HG03575 (cell line): ENCODE results near the gene MOCS2.
A peak's percentile ranks its signal among the peaks of the same experiment; 100 is the strongest.
"Not testable (repeated sequence)": the region's sequence is repeated elsewhere in the genome, so short reads cannot be mapped to it uniquely, and the experiment has no call there.

Experiments used
- ATAC-seq: cut with Tn5 transposase; IDR thresholded peaks from one replicate; pipeline ENCODE4 v1.9.1; 2021; ENCODE audit not compliant: unreplicated experiment, insufficient number of reproducible peaks, low FRiP score; ENCODE audit errors: extremely low read depth

The MOCS2 gene, protein sequence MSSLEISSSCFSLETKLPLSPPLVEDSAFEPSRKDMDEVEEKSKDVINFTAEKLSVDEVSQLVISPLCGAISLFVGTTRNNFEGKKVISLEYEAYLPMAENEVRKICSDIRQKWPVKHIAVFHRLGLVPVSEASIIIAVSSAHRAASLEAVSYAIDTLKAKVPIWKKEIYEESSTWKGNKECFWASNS

DNA sequence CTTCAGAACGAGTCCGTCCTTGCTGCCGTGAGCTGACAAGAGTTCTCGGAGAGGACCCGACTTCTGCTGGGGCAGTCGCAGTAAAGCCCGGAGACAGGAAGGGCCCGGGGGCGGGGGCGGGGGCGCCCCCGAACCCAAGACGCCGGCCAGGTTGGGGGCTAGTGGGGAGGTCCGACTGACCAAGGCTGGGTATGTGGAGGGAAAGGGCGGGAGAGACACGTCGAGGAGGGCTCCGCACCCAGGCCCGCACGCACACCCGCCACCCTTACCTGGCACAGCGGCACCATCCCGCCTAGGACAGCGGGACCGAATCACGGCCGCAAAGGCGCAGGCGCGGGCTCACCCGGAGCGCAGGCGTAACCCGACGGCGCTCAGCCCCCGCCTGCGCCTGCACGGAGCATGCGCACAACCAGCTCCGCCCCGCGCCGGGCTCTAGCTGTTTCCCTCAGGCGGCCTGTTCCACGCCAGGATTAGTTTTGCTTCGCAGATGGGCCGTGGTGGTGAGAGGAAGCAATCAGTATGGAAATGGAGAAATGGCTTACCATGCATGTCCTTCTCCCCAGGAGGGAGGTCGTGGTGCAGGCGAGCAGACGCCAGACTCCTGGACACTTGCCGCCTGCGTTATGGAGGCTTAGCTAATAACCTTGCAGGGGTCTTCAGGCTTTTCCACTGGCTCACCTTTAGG lies at the start of gene MOCS2:
TSS of gene MOCS2 (minus strand) at position 315 of the 685 bp plus-strand sequence. CDS start 2,583 bp downstream, outside the sequence.
- peak; percentile 56 for ATAC-seq

DNA sequence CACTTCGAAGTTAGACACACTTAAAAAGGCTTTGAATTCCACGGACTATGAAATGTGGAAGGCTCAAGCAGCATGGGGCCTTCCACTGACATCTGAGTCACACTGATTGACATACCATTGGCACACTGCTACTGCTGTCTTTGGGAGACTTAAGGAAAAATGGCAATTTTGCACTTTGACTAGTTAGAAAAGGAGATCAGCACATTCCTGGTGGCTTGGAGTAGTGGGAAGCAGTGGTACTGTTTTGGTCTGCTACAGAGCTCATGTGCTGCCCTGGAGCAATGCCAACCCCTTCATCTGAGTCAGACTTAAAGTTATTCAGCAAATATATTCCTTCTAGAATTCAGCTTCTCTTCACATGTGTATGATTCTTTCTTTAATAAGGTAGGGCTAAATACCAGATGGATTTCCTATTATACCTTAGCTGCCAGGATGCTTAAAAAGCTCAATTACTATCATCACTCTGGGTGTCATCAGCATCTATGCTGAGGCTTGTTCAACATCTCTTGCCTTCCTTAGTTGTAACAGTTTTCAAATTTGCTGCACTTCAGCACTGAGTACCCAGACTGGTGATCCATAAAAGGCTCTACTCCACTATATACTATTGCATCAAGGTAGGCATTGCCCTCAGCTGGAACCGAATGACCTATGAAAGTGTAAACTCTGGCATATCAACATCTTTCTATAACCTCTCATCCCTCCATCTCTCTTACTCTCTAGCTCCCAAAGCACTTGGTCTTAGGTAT lies 42.3 kb upstream of the MOCS2 start:
- ATAC-seq: no peak

DNA sequence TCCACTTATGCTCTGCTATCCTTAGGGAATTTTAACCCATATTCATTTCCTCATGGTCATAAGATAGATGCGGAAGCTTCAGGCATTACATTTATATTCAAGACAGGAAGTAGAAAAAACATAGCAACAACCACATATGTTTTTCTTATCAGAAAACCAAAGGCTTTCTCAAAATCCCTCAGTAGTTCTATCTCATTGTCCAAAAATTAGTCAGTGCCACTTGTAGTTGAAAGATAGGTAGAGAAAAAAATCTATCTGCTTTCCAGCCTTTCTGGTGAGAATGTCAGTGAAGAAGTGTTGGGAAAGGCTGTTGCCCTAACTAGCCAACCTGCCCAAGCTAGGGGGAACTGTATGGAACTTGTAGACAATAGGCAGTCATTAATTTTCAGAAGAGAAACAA lies 23.5 kb upstream of the MOCS2 start:
- ATAC-seq: no peak

DNA sequence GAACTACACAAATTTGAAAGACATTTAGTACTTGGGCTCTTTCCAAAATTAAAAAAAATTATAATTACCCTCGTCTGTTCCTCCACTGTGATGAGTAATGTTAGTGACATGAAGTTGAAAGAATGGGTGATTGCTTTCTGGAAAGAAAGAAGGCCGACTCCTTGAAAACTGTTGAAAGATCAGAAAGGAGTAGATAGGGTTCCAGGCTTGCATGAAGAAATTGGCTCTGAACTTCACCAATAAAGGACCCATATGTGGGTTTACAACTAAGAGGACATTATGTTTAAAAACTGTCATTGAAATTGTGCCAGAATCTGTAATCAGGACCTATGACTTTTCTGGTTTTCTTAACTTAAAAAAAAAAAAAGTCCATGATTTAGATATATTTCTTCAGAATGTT lies 20.7 kb upstream of the MOCS2 start:
- no peak for ATAC-seq

DNA sequence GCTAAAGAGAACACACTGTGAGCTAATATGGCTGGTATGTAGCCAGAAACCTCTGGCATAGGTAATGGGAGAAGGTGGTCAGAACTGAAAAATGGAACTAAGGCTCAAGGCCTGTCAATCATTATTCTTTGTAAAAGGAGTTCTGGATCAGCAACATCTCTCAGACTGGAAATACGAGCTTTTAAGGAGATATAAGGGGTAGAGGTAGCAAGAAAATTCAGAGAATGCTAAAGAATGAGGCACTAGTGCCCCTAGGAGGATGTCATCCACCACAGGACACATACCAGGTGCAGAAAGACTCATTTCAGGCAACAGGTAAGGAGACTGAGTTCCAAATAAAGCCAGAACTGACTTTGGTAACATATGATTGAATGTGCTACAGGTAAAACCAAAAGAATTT lies 18.9 kb upstream of the MOCS2 start:
- ATAC-seq: no peak

DNA sequence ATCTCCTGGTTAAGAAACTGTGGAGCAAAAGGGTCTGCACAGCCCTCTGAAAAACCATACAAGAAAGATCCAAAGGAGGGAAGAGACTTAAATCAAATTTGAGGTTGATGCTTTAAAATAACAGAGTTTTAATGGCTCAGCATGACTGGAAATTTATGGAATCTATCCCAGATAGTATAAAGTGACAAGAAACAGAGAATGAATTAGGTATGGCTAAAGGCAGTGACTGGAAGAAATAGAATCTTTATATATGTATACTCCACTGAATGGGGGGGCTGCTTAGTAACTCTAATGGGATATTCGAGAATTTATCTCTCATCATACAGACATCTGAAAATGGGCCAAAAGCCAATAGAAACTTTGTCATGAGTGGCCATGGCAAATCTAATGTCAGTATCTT lies 17.6 kb upstream of the MOCS2 start:
- ATAC-seq: no peak

DNA sequence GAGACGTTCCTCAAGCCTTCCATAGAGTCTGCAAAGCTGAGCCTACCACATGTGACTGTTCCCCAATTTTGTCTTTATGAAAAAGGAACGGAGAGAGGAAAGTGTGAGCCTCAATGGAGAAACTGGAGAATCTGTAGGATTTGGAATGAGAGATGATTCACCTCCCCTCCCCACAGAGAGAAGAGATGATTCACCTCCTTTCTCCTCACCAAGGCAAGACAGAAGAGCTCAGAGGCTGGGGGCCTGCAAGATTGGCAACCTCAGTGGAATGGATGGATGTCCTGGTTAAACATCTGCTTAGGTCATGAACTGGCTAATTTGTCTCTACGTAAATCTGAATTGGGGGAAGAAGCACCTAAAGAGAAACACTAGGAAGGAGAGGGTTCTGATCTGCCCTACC lies 17.0 kb upstream of the MOCS2 start:
- ATAC-seq: no peak

DNA sequence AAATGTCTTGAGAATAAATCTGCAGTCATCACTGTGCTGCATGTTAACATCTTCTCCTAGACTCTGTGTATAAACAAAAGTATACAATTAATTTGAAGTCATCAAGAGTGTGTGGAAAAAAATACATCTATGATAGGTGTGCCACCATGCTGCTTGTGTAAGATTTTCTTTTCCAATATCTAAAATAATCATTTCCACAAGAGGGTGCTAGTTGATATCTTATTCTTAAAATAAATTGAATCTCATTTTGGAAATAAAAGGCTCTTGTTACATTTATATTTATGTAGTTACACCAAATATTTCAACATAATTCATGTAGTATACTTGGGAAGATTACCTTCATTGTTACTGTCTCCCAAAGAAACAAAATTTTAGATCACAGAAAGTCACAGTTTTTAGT lies 14.1 kb upstream of the MOCS2 start:
- ATAC-seq: no peak

DNA sequence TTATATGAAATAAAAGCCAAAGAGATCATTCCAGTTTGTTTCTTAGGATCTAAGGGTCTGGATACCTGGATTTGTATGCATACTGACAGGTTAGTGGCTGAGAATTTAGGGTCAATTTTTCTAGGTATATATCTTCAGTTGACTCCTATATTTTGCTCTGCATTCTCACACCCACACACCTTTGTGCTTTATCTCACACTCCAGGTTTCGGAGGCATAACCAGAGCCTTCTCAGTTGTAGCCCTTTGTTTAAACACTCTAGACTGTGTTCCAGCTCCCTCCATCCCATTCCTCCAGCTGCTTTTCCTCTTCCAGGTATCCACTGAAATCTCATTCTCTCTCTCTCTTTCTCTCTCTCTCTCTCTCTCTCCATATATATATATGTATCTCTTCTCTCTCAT lies 10.6 kb upstream of the MOCS2 start:
- ATAC-seq: no peak

DNA sequence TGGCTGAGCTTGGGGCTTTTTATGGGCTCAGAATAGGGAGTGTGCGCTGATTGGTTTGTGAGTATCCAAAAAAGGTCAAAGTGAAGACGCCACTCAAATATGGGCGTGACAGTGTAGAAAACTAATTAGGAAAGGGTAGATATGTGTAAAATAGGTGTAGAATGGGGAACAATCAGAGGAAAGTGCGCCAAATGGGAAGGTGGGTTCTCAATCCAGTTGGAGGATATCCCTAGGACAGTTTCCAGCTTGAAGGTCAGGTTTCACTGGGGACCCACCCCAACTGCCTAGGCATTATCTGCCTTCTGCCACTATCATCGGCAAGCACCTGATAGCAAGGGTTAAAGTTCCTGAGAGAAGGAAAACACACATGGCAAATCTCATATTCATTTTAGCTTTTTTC lies 9.3 kb upstream of the MOCS2 start:
- ATAC-seq: no peak

DNA sequence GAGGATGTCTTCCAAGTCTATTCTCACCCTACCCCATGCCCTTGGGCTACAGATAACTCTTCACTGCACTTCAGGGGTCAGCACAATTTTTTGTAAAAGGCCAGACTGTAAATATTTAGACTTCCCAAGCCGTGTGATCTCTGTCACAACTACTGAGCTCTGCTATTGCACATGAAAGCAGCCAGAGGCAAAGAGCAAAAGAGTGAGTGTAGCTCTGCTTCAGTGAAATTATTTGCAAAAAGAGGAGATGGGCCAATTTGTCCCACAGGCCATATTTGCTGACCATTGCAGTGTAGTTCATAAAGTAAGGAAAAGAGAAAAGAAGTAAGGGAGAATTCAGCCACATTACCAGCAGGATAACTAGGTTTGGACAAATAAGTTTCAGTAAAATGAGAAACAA lies 7.0 kb upstream of the MOCS2 start:
- ATAC-seq: no peak

DNA sequence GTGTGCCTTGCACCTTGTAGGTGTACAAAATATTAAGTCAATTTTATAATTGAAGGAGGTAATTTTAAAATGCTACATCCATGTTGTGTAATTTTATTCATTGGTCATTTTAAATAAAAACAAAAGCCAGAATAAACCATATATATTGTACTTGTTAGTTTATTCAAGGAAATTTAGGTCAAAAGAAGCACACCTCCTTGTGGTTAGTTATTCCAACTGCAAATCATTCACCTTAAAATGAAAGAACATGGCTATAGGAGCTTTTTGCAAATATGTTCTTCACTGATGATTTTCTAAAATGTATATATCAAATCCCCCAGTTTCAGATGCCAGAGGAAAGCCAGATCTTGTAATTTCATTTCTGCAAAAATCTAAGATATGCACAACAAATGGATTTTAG lies 5.4 kb upstream of the MOCS2 start:
- no peak for ATAC-seq

DNA sequence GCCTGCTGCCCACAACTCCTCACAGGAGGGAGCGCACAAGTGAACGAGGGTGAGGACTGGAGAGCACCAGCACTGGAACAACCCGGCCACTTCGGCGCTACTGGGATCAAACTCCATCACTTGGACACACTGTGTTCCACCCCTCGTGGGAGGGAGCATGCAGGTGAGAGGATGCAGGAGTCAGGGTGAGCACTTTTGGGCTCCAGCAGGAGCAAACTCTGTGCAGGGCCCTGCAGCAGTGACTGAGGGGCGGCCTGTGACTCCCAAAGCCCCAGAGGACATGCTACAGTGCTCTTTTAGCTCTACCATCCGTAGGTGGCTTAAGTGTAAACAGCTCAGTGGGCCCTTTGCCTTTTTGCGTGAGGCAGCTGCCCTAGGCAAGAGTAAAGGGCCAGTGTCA lies 4.4 kb upstream of the MOCS2 start:
- ATAC-seq: no peak

DNA sequence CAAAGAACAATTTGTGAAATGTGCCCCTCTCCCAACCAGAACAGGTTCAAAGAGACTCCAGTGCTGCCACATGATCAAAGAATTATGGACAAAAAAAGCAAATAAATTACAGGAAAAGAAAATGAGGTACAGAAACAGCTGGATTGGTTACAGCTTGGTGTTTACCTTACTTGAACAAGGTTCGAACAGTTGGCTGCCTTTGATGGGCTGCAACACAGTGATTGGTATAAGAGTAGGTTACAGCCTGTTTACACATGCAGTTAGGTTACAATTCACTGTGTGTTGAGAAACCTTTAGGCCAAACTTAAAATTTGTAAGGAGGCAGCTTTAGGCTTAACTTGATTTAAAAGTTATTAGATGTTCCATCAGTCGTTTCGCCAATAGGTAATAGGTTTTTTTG lies 3.4 kb upstream of the MOCS2 start:
- ATAC-seq: no peak

DNA sequence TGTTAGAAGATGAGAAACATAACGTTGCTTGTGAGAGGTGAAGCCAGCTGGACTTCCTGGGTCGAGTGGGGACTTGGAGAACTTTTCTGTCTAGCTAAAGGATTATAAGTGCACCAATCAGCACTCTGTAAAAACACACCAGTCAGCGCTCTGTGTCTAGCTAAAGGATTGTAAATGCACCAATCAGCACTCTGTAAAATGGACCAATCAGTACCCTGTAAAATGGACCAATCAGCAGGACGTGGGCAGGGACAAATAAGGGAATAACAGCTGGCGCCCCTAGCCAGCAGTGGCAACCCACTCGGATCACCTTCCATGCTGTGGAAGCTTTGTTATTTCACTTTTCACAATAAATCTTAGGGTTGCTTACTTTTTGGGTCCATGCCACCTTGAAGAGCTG lies 2.8 kb upstream of the MOCS2 start:
- not testable (repeated sequence) for ATAC-seq

DNA sequence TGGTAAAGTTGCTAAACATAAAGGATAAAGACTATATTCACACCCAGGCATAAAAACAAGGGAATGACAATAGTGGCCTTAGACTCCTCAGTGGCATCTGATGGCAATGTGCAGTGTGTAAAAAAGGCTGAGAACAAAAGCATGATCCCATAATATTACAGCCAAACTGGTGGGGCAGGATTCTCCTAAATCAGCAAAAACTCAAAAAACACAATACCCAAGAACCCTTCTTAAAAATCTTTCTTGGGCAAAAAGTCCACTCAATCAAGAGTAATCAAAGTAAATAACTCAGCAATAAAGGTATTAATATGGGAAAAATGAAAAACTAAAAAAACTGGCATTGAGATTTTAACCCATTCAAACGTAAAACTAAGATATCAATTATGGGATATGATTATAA lies 1.6 kb upstream of the MOCS2 start:
- ATAC-seq: no peak

DNA sequence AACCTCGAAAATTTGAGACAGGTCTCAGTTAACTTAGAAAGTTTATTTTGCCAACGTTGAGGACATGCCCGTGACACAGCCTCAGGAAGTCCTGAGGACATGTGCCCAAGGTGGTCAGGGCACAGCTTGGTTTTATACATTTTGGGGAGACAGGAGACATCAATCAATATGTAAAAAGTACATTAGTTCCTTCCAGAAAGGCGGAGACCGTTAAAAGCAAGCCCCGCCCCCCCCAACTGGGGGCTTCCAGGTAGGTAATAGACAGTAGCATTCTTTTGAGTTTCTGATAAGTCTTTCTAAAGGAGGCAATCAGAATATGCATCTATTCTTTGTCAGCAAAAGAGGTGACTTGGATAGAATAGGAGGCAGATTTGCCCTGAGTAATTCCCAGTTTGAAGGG lies 599 bp upstream of the MOCS2 start:
- no peak for ATAC-seq

DNA sequence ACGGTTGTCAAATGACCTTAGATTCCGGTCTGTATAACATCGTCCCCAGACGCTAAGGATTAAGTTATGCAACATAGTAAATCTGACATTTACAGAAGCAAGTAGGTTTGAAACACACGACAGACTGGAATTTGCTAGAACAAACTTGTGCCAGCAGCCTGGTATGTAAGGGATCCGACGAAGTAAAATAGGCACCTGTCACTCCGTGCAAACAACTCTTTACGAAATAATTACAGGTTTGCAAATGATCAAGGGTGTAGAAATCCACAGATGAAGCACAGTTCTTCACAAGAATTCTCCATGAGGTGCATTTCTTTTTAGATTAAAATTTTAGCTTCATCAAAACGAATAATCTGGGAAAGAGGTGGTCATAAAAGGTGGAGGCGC lies 508 bp downstream of the MOCS2 start:
- ATAC-seq: peak; percentile 18

DNA sequence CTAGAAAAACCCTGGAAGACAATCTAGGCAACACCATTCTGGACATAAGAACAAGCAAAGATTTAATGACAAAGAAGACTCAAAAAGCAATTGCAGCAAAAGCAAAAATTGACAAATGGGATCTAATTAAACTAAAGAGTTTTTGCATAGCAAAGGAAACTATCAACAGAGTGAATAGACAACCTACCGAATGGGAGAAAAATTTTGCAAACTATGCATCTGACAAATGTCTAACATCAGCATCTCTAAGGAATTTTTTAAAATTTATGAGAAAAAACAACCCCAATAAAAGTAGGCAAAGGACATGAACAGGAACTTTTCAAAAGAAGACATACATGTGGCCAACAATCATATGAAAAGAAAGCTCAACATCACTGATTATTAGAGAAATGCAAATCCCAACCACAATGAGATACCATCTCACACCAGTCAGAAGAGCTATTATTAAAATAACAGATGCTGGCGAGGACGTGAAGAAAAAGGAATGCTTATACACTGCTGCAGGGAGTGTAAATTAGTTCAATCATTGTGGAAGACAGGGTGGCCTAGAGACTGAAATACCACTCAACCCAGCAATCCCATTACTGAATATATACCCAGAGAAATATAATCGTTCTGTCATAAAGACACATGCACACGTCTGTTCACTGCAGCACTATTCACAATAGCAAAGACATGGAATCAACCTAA lies 3.8 kb downstream of the MOCS2 start:
- ATAC-seq: no peak

DNA sequence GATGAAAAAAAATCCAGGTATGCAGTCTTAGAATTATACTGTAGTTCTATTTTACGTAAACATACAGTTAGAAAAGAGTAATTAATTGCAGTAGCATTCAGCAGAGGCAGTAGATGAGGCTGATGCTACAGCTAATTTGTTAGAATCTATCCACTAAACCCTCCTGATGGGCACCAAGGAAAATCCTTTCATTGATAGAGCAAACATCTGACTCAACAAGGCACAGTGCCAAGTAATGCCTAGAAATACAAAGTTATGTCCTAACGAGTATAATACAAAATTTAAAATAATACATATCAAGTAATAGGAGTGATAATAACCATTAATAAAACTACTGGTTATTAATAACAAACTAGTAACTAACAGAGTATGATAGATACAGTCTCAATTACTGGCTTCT lies 9.0 kb downstream of the MOCS2 start:
- no peak for ATAC-seq
